SJCRH30 (cell line): ENCODE measurements around the gene PDE1A. TPM values are rescaled to one million over a fixed set of nuclear protein-coding genes. Genes with fewer than 3 reads are reported as not detected.

ENCODE experiments used
- DNase-seq, 2 experiments: peaks; one replicate each; pipeline ENCODE4 v3.0.0-alpha.2; 2015 to 2020
- H3K27ac ChIP-seq: fragments of 250-450 bp; sonication (Bioruptor Pico); 2 replicates; pipeline ENCODE4 v1.5.1; 2020; ENCODE audit warnings: mild to moderate bottlenecking, moderate library complexity
- H3K27me3 ChIP-seq: fragments of 250-450 bp; sonication (Bioruptor Pico); 2 replicates; pipeline ENCODE4 v1.5.1; 2020; ENCODE audit warnings: mild to moderate bottlenecking, moderate library complexity
- H3K36me3 ChIP-seq: fragments of 250-450 bp; sonication (Bioruptor Pico); 2 replicates; pipeline ENCODE4 v1.5.1; 2020; ENCODE audit warnings: mild to moderate bottlenecking, moderate library complexity
- H3K4me1 ChIP-seq: fragments of 250-450 bp; sonication (Bioruptor Pico); 2 replicates; pipeline ENCODE4 v1.5.1; 2020; ENCODE audit warnings: mild to moderate bottlenecking, moderate library complexity
- H3K4me3 ChIP-seq: fragments of 250-450 bp; sonication (Bioruptor Pico); 2 replicates; pipeline ENCODE4 v1.5.1; 2020; ENCODE audit warnings: mild to moderate bottlenecking, moderate library complexity
- H3K9me3 ChIP-seq: fragments of 250-450 bp; sonication (Bioruptor Pico); replicated peaks from 2 replicates; pipeline ENCODE4 v1.5.1; 2020; ENCODE audit warnings: mild to moderate bottlenecking, moderate library complexity
- total RNA-seq: library from RNA; depleted of rRNA; stranded (reverse); fragments of >200 nt; shearing (Covaris generic); gene quantifications from 2 replicates; pipeline ENCODE4 v1.2.3, GENCODE V29; 2014; rRNA removed

PDE1A gene
- 1.1 and 1.6 TPM in 2 replicates for total RNA-seq

GRCh38 chr2:182426918-182427240, at the start of gene PDE1A:
Gene PDE1A (minus strand): TSS chr2:182427036.
- peak within 1 kb of the TSS; percentile 5; the same call in 1 of the 2 replicates for H3K4me3 ChIP-seq
- H3K36me3 ChIP-seq = no peaks in the 10 kb centered on the region
- no peaks in the 10 kb centered on the region for H3K4me1 ChIP-seq
- no peaks in the 10 kb centered on the region for H3K27me3 ChIP-seq
- H3K9me3 ChIP-seq = 0 out of 2 replicates have a peak, but pooled peaks cover 3% of the 10 kb centered on the region
- no peak for DNase-seq
- H3K27ac ChIP-seq = no peak within 1 kb of the TSS

GRCh38 chr2:182473635-182474034, 46.8 kb upstream of the PDE1A start:
- Histone ChIP-seq H3K27me3 (no peaks in the 10 kb centered on the region), H3K9me3 (no peaks in the 10 kb centered on the region), H3K36me3 (no peaks in the 10 kb centered on the region), H3K4me3 (no peak overlapping the region), H3K4me1 (no peaks in the 10 kb centered on the region), H3K27ac (no peak overlapping the region)
- no peak for DNase-seq

GRCh38 chr2:182463760-182464159, 36.9 kb upstream of the PDE1A start:
- Histone ChIP-seq H3K9me3 (no peaks in the 10 kb centered on the region), H3K27me3 (no peaks in the 10 kb centered on the region), H3K36me3 (no peaks in the 10 kb centered on the region), H3K4me1 (no peaks in the 10 kb centered on the region), H3K27ac (no peak overlapping the region), H3K4me3 (no peak overlapping the region)
- DNase-seq = no peak

- Histone ChIP-seq H3K9me3 (no peaks in the 10 kb centered on the region), H3K4me1 (no peaks in the 10 kb centered on the region), H3K36me3 (no peaks in the 10 kb centered on the region), H3K4me3 (no peak overlapping the region), H3K27ac (no peak overlapping the region), H3K27me3 (no peaks in the 10 kb centered on the region)
- DNase-seq = no peak
Measured at GRCh38 chr2:182456784-182457183, 29.9 kb upstream of the PDE1A start.

DNA sequence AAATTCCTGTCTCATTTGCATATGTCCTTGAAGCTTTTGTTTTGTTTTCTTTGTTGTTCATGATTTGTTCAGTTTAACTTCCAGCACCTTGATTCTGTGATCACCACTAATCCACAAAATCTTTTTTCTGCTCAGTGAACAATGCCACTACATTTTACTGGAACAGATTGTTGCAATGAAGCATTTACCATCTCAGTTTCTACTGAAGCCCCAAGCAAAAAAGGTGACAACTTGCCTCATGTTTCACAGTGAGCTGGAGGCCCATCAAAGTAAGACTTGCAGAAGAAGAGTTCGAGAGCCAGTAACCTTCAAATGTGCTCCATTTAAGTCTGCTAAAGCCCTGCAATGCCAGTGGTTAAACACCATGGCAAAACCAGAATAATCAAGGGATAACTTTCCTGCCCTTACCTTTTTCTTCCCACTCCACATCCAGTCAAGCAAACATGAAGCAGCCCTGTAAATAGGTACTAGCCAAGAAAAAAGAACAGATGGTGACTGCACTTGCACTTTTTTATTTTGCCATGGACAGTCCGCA, 25.7 kb upstream of the PDE1A start:
- H3K27me3 ChIP-seq = no peaks in the 10 kb centered on the region
- no peaks in the 10 kb centered on the region for H3K9me3 ChIP-seq
- no peak overlapping the region for H3K27ac ChIP-seq
- no peaks in the 10 kb centered on the region for H3K4me1 ChIP-seq
- no peak for DNase-seq
- H3K4me3 ChIP-seq = no peak overlapping the region
- H3K36me3 ChIP-seq = no peaks in the 10 kb centered on the region

DNA sequence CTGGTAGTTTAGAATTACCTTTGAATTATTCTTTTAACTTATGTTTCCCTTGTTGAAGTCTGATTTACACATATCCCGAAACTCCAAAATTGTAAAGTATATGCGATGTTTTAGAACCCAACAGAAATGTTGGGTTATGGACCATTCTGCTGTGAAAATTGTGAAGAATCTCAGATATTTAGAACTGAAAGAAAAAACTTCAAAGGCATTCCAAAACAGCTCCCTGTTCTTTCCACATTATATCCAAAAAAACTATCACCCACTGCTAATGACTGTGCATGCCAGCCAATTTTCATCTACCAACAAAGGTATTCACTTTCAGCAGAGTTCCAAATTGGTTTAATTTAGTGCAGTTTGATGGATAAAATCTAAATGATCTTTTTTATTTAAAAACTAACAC, 21.5 kb upstream of the PDE1A start:
- Histone ChIP-seq H3K27ac (no peak overlapping the region), H3K4me3 (no peak overlapping the region), H3K4me1 (0 out of 2 replicates have a peak, but pooled peaks cover 11% of the 10 kb centered on the region), H3K9me3 (no peaks in the 10 kb centered on the region), H3K36me3 (no peaks in the 10 kb centered on the region), H3K27me3 (no peaks in the 10 kb centered on the region)
- DNase-seq = no peak

DNA sequence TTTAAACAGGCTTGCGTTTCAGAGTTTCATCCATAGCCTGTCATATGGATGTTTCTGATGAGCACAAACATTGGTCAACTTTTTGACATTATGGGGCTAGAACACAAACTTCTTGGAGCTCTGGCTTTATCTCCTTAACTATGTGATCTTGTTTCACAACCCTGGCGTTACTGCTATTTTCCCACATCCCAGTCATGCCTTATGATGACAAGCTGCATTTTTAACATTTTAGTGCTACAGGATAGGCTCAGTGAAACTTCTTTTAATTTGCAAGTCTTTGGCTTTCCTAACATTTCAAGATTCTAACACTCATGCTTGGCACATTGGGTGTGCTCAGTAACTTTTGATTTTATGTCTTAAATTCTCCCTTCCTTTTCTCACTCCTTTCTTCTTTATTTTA, 21.0 kb upstream of the PDE1A start:
- 0 out of 2 replicates have a peak, but pooled peaks cover 11% of the 10 kb centered on the region for H3K4me1 ChIP-seq
- DNase-seq = no peak
- no peaks in the 10 kb centered on the region for H3K9me3 ChIP-seq
- H3K36me3 ChIP-seq = no peaks in the 10 kb centered on the region
- H3K27me3 ChIP-seq = no peaks in the 10 kb centered on the region
- H3K27ac ChIP-seq = no peak overlapping the region
- no peak overlapping the region for H3K4me3 ChIP-seq

DNA sequence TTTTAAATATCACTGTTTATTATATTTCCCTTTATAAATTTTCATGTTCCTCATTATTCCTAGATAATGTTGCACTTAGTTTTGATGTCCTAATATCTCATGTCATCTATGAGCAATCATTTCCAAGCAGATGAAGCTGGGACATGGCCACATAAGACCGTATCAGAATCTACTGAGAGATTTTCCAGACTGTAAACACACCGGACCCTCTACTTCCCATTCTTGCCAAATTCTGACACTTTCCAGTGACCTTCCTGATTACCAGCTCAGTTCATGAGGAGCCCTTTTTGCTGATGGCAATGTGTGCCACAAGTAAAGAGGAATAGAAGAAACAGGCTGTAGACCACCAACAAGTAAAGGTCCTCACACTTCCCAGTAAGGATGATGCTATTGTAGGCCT, 20.3 kb upstream of the PDE1A start:
- DNase-seq = no peak
- Histone ChIP-seq H3K9me3 (no peaks in the 10 kb centered on the region), H3K4me1 (0 out of 2 replicates have a peak, but pooled peaks cover 11% of the 10 kb centered on the region), H3K27me3 (no peaks in the 10 kb centered on the region), H3K36me3 (no peaks in the 10 kb centered on the region), H3K27ac (no peak overlapping the region), H3K4me3 (no peak overlapping the region)

DNA sequence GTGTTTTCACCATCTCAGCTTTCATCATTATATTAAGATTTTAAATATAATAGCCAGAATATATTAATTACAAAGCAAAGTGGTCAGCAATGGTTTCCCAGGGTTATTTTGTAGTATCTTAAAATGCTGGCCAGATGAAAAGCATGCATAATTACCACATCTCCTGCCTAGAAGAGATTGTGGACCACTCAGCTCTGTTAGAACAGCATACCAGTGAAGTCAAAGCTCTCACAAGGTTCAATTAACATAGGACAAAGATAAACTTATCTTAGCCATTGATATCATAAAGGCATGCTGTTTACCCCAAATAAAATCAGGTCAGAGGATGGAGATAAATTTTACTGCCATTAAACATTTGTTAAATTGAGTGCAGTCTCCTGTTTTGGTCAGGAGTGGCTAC, 19.3 kb upstream of the PDE1A start:
- 0 out of 2 replicates have a peak, but pooled peaks cover 11% of the 10 kb centered on the region for H3K4me1 ChIP-seq
- H3K27me3 ChIP-seq = no peaks in the 10 kb centered on the region
- H3K27ac ChIP-seq = no peak overlapping the region
- no peaks in the 10 kb centered on the region for H3K36me3 ChIP-seq
- H3K9me3 ChIP-seq = no peaks in the 10 kb centered on the region
- no peak overlapping the region for H3K4me3 ChIP-seq
- no peak for DNase-seq

- 0 out of 2 replicates have a peak, but pooled peaks cover 11% of the 10 kb centered on the region for H3K4me1 ChIP-seq
- no peaks in the 10 kb centered on the region for H3K36me3 ChIP-seq
- no peak overlapping the region for H3K4me3 ChIP-seq
- H3K27ac ChIP-seq = no peak overlapping the region
- no peaks in the 10 kb centered on the region for H3K27me3 ChIP-seq
- no peak for DNase-seq
- H3K9me3 ChIP-seq = no peaks in the 10 kb centered on the region
Measured at GRCh38 chr2:182445391-182445965, 18.6 kb upstream of the PDE1A start.

DNA sequence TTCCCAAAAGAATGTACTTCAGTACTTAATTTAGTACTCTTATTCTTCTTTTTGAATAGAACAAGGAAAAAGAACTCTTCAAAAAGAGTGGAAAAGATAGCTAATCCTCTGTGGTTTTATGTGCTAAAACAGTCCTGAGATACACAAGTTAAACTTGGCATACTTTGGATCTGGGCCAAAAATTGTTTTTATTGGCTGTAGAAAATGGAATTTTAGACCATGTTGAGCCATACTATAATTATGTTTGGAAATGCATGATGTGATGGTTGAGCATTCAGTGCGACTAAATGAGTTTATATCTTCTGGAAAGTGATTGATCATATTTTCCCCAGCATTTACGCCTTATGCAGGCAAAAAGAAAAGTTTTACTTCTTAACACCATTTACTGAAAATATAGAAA, 18.0 kb upstream of the PDE1A start:
- no peak overlapping the region for H3K27ac ChIP-seq
- H3K36me3 ChIP-seq = no peaks in the 10 kb centered on the region
- DNase-seq = peak in 1 of 2 experiments; percentile 30
- no peaks in the 10 kb centered on the region for H3K9me3 ChIP-seq
- no peaks in the 10 kb centered on the region for H3K27me3 ChIP-seq
- 0 out of 2 replicates have a peak, but pooled peaks cover 11% of the 10 kb centered on the region for H3K4me1 ChIP-seq
- no peak overlapping the region for H3K4me3 ChIP-seq

GRCh38 chr2:182444170-182444569, 17.3 kb upstream of the PDE1A start:
- Histone ChIP-seq H3K36me3 (no peaks in the 10 kb centered on the region), H3K4me1 (0 out of 2 replicates have a peak, but pooled peaks cover 11% of the 10 kb centered on the region), H3K4me3 (no peak overlapping the region), H3K27me3 (no peaks in the 10 kb centered on the region), H3K9me3 (no peaks in the 10 kb centered on the region), H3K27ac (no peak overlapping the region)
- DNase-seq = no peak

GRCh38 chr2:182436252-182436651, 9.4 kb upstream of the PDE1A start:
- no peak overlapping the region for H3K4me3 ChIP-seq
- no peak overlapping the region for H3K27ac ChIP-seq
- H3K27me3 ChIP-seq = no peaks in the 10 kb centered on the region
- no peaks in the 10 kb centered on the region for H3K4me1 ChIP-seq
- no peaks in the 10 kb centered on the region for H3K9me3 ChIP-seq
- DNase-seq = no peak
- no peaks in the 10 kb centered on the region for H3K36me3 ChIP-seq

- Histone ChIP-seq H3K27me3 (no peaks in the 10 kb centered on the region), H3K27ac (no peak overlapping the region)
Measured at GRCh38 chr2:182435754-182436153, 8.9 kb upstream of the PDE1A start.

DNA sequence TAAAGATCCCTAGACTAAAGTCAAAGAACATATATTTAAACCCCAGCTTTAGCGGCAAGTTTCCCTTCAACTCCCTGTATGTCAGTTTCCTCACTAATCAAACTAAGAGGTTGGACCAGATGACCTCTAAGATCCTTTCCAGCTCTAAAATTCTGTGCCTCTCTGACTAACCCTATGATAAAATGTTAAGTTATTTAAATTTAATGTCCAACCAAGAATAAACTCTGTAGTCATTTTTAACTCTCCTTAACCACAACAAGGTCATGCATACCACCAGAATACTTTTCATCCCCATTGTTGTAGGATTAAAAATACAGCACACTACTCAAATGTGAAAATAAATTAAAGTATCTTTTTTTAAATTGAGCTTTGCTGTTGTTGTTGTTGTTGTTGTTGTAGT, 5.2 kb upstream of the PDE1A start:
- H3K4me1 ChIP-seq = no peaks in the 10 kb centered on the region
- no peak for DNase-seq
- 0 out of 2 replicates have a peak, but pooled peaks cover 3% of the 10 kb centered on the region for H3K9me3 ChIP-seq

More at GRCh38 chr2:182435754-182436153, 8.9 kb upstream of the PDE1A start:
- Histone ChIP-seq H3K4me1 (no peaks in the 10 kb centered on the region), H3K4me3 (no peak overlapping the region), H3K36me3 (no peaks in the 10 kb centered on the region), H3K9me3 (no peaks in the 10 kb centered on the region)
- DNase-seq = no peak

DNA sequence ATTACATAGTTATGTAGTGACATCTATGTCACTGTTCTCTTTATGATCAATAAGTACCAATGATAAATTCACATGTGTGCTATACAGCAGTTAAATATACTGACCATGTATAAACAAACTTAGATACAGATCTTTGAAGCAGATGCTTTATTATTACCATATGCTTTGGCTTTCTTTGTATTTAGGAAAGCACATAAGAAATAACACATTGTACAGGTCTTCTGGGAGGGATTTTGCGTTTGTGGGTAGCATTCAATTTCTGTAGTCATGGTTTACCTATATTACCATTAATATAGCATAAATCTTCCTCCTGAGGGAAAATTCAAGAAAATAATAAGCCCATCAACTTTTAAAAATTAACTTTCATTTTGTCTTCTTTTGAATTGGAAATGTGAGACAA, 1.6 kb upstream of the PDE1A start:
- H3K27ac ChIP-seq = no peak overlapping the region
- no peaks in the 10 kb centered on the region for H3K4me1 ChIP-seq
- no peak for DNase-seq
- H3K27me3 ChIP-seq = no peaks in the 10 kb centered on the region
- H3K4me3 ChIP-seq = no peak overlapping the region
- 0 out of 2 replicates have a peak, but pooled peaks cover 3% of the 10 kb centered on the region for H3K9me3 ChIP-seq
- H3K36me3 ChIP-seq = no peaks in the 10 kb centered on the region

More for the DNA sequence above, 5.2 kb upstream of the PDE1A start:
- Histone ChIP-seq H3K36me3 (no peaks in the 10 kb centered on the region), H3K27me3 (no peaks in the 10 kb centered on the region), H3K4me3 (no peak overlapping the region), H3K27ac (no peak overlapping the region)
